GM12874 (cell line): Measurements from ENCODE around the gene LRP2.

Experiments used
- CTCF ChIP-seq: IDR thresholded peaks from 2 replicates; pipeline ENCODE4 v1.5.1; 2011; ENCODE audit warnings: low read depth, mild to moderate bottlenecking, control low read depth, low read length, moderate library complexity; ENCODE audit not compliant: insufficient read depth

The LRP2 gene

GRCh38 chr2:169190197-169190775 is 172.0 kb downstream of the LRP2 start:
- TF ChIP-seq CTCF = no peak

- TF ChIP-seq CTCF = no peak
Observed at GRCh38 chr2:169189132-169189531, 173.2 kb downstream of the LRP2 start.

DNA sequence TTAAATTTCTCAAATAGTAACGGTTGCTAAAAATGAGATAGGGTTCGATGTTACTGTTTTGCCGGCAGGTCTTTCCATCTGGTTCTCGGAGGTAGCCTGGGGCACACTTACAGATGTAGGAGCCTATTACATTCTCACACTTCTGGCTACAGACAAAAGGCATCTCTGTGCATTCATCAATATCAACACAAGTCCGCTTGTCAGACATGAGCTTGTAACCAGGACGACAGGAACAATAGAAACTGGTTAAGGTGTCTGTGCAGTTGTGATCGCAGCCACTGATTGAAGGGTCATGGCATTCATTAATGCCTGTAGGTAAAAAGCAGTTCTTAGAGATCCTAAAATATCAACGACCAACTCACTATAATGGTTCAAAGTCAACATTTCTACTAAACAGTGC is 176.6 kb downstream of the LRP2 start:
- TF ChIP-seq CTCF = no peak

DNA sequence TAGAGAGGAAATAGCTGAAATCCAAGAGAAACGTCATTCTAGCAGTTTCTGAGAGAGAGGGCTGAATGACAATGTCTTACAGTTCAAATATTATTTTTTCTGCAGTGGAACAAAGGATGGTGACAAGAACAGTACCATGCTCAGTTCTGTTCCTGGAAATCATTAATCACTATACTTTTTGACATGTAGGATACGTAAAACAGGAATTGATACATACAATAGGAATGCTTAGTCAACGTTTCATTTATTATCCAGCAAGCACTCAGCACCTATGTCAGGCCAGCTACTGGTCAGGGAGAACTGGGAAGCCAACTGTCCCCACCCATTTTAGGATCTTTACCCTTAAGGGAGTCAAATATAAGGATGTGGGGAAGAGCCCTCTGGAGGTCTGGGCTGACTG is 178.3 kb downstream of the LRP2 start:
- TF ChIP-seq CTCF = no peak

DNA sequence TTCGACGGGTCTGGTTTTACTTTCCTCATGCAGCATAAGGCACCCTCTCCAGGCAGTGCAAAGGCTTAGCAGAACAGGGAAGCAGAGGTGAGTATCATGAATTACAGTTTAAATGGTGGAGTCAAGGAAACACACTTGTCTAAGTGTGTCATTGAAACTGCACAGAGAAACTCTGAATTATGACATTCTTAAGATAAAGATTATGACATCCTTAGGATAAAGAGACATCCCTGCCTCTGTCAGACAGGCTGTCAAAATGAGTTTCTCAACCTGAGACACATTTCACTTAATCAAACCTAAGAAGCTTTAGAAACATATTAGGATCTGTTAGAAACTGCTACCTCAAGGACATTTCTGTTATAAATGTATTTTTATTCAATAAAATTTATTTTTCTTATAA is 179.8 kb downstream of the LRP2 start:
- TF ChIP-seq CTCF = no peak

GRCh38 chr2:169178804-169179390 is 183.4 kb downstream of the LRP2 start:
- no peak for TF ChIP-seq CTCF

- no peak for TF ChIP-seq CTCF
Observed at GRCh38 chr2:169178364-169178763, 184.0 kb downstream of the LRP2 start.
